IPS-18a (cell line): ENCODE results near the gene SPATA31E1.
"Not testable (repeated sequence)": the region's sequence is repeated elsewhere in the genome, so short reads cannot be mapped to it uniquely, and the experiment has no call there.

Experiments used
- H3K27ac ChIP-seq: one replicate; pipeline ENCODE4 v1.5.1; 2013; ENCODE audit warnings: low read length
- H3K27me3 ChIP-seq: one replicate; pipeline ENCODE4 v1.6.1; 2013; ENCODE audit warnings: mild to moderate bottlenecking, low read length; ENCODE audit not compliant: control insufficient read depth, insufficient read depth
- H3K36me3 ChIP-seq: one replicate; pipeline ENCODE4 v1.6.1; 2013; ENCODE audit warnings: low read depth, low read length; ENCODE audit not compliant: control insufficient read depth
- H3K4me1 ChIP-seq: one replicate; pipeline ENCODE4 v1.6.1; 2013; ENCODE audit warnings: low read depth, low read length; ENCODE audit not compliant: control insufficient read depth
- H3K4me3 ChIP-seq: one replicate; pipeline ENCODE4 v1.5.1; 2013; ENCODE audit warnings: low read length
- H3K9ac ChIP-seq: one replicate; pipeline ENCODE4 v1.6.1; 2013; ENCODE audit warnings: mild to moderate bottlenecking, low read length, moderate library complexity
- H3K9me3 ChIP-seq: one replicate; pipeline ENCODE4 v1.6.1; 2013; ENCODE audit warnings: low read depth, low read length; ENCODE audit not compliant: control insufficient read depth

SPATA31E1 gene

DNA sequence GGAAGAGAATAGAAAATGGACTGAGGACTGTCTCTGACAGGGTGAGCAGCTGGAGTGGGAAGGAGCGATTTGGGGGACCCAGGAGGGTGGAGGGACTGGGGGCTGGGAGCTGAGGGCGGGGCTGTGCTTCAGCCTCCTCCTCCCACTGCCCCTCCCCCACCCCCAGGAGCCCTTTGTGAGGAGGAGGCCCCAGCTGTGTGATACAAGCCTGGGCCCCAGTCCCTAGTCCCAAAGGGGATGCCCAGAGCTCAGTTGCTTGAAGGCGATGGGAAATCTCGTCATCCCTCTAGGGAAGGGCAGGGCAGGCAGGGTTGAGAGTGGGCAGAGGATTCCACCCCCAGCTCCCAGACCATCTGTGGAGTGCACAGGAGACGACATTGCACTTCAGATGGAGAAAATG lies at the start of gene SPATA31E1:
TSS of gene SPATA31E1 (plus strand) at position 251 of the 400 bp plus-strand sequence. CDS start at position 266, 15 bp downstream.
- H3K9ac ChIP-seq, result no peak within 1 kb of the TSS
- H3K9me3 ChIP-seq, result no peaks in the 10 kb centered on the region
- no peaks in the 10 kb centered on the region for H3K4me1 ChIP-seq
- no peak within 1 kb of the TSS for H3K27ac ChIP-seq
- H3K27me3 ChIP-seq, result no peaks in the 10 kb centered on the region
- H3K36me3 ChIP-seq, result no peaks in the 10 kb centered on the region
- H3K4me3 ChIP-seq, result no peak within 1 kb of the TSS

DNA sequence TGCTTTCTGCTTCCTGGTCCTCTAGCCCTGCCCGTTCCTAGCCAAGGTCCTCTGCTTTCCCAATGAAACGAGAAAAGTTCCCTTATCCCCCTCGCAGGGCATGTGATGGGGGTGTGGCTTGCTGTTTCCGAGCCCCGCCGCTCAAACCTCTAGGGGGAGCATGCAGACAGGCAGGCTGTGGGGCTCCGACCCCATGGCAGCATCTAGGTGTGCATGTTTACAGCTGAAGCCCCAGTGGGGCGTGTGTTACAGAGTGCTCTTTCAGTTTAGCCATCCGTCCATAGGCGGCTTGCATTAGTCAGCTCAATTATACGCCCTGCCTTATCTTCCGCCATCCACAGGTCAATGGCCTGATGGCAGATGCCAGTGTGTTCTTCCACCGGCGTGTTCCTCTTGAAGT lies 48.3 kb upstream of the SPATA31E1 start:
- Histone ChIP-seq H3K27me3 (no peaks in the 10 kb centered on the region), H3K9ac (no peak overlapping the region), H3K9me3 (no peaks in the 10 kb centered on the region), H3K4me1 (peaks cover 10% of the 10 kb centered on the region), H3K36me3 (no peaks in the 10 kb centered on the region), H3K27ac (no peak overlapping the region), H3K4me3 (no peak overlapping the region)

DNA sequence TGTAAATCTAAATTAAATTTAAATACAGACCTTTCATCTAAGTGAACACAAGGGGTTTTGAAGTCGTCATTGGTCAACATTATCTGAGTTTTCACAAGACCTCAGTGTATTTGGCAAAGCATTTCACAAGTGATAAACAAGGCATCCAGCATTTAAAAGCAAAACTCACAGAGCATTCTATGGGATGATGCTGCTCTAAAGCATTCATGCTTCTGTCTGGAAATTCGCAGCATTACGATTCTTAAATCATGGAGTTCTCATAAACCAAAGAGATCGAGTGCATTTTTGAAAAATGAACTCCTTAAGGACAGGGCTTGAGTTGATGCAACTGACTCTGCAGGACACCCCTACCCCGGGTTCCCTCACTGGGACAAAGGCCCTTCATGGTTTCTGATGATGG lies 46.1 kb upstream of the SPATA31E1 start:
- H3K27me3 ChIP-seq, result no peaks in the 10 kb centered on the region
- peaks cover 4% of the 10 kb centered on the region for H3K4me1 ChIP-seq
- H3K36me3 ChIP-seq, result no peaks in the 10 kb centered on the region

DNA sequence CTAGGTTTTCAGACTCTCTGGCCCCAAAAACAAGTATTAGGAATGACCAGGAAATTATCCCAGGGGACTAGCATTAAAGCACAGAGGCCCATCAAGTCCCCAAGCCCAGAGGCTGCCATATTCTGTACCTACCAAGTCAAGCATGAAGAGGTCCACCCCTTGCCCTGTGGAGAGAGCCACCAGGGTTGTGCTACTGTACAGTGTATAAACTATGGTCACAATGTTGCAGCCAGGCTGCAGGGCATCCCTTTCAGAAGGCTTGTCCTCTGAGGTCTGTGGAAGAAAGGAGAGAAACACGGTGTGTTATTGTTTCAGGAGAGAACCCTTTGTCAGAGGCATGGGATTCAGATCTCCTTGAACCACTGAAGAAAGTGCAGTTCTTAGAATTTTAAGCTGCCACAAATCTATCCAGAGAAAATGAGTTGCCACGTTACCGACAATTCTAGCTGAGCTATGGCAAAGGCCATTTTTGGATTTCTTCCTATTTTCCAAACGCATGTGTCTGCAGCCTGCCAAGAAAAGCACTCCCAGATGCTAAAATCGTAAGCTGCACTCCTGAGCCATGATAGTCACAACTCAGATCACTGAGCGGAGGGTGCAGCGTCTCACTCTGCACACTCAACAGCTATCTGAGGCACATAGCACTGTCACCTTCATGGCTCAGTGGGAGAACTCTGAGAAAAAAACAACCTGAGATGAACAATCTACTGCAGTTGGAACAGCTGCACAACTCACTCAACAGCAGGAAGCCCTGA lies 45.5 kb upstream of the SPATA31E1 start:
- H3K36me3 ChIP-seq, result no peaks in the 10 kb centered on the region
- no peak overlapping the region for H3K9ac ChIP-seq
- H3K4me1 ChIP-seq, result peaks cover 4% of the 10 kb centered on the region
- no peak overlapping the region for H3K27ac ChIP-seq
- H3K4me3 ChIP-seq, result no peak overlapping the region
- H3K27me3 ChIP-seq, result no peaks in the 10 kb centered on the region
- H3K9me3 ChIP-seq, result no peaks in the 10 kb centered on the region

More for the DNA sequence above, 46.1 kb upstream of the SPATA31E1 start:
- Histone ChIP-seq H3K9ac (no peak overlapping the region), H3K9me3 (no peaks in the 10 kb centered on the region), H3K27ac (no peak overlapping the region), H3K4me3 (no peak overlapping the region)

DNA sequence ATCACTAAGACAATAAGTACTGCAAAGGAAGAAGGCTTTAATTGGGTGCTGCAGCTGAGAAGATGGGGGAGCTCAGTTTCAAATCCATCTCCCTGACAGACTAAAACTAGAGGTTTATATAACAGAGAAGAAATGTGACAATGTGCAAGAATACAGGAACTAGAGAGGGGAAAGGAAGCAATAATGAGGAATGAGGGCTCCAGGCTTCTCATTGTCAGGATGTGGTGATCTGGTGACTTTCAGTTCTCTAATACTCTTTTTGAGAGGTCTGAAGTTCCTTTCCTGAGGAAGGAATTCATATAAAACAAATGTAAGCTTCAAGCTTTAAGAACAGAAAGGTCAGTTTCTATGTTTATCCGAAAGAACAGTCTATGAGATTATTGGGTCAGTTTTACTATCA lies 42.5 kb upstream of the SPATA31E1 start:
- no peak overlapping the region for H3K27ac ChIP-seq
- no peaks in the 10 kb centered on the region for H3K9me3 ChIP-seq
- H3K4me1 ChIP-seq, result no peaks in the 10 kb centered on the region
- no peak overlapping the region for H3K4me3 ChIP-seq
- no peak overlapping the region for H3K9ac ChIP-seq
- H3K36me3 ChIP-seq, result no peaks in the 10 kb centered on the region
- no peaks in the 10 kb centered on the region for H3K27me3 ChIP-seq

DNA sequence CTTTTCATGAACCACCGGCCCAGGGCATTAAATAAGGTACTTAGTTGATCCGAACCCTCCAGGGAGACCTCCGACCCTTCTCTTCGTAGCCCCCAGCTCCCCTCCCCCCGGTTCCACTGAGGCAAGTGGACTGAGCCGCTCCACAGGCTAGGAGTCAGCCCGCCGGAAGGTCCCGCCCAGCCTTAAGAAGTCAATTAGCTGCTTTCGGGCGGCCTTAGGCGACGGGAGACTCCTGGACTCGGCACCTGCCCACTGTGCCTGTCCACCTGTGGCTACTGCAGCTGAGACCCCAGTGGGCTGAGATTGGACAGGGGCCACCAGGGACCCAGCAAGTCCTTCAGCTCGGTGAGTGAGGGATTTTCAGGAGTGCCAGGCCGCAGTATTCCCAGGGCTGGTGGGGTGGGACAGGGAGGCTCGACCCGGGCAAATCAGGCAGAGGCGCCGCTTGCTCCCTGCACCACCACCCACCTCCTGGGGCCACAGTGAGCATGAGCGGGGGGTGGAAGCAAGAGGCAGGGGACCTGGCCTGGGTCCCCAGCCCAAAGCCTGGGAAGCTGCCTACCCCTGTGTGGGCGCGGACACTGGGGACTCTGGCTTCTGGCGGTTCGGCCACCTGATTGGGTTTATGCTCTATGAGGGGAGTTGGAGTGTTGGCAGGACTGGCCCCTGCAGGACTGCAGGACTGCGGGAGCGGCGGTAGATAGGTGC lies 39.6 kb upstream of the SPATA31E1 start:
- Histone ChIP-seq H3K9ac (no peak overlapping the region), H3K27ac (no peak overlapping the region), H3K36me3 (no peaks in the 10 kb centered on the region), H3K4me1 (no peaks in the 10 kb centered on the region), H3K4me3 (no peak overlapping the region), H3K9me3 (no peaks in the 10 kb centered on the region), H3K27me3 (no peaks in the 10 kb centered on the region)

DNA sequence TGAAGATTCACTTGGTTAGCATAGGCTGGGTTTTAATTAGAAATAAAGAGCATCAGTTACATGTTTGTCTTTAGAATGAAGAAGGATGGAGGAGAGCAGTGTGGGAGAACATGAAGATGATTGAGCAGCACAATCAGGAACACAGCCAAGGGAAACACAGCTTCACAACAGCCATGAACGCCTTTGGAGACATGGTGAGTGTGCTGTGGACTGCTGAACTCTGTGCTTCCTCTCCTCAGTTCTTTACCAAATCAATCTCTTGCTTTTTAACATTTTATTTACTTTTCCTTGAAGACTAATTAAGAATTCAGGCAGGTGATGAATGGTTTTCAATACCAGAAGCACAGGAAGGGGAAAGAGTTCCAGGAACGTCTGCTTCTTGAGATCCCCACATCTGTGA lies 38.2 kb upstream of the SPATA31E1 start:
- H3K9ac ChIP-seq, result no peak overlapping the region
- no peaks in the 10 kb centered on the region for H3K27me3 ChIP-seq

DNA sequence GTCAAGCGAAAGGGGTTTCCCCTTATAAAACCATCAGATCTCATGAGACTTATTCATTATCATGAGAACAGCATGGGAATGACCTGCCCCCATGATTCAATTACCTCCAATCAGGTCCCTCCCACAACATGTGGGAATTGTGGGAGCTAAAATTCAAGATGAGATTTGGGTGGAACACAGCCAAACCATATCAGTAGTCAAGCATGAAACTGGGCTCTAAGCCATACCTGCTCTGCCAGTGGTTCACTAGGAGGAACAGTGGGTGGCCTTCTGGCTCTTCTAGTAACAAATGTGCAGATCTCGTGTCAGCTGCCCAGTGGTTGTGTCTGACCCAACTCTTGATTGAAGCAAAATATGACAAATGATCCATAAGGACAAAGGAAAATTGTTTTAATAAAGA lies 34.9 kb upstream of the SPATA31E1 start:
- not testable (repeated sequence) for H3K9ac ChIP-seq, H3K4me3 ChIP-seq, H3K27ac ChIP-seq, H3K36me3 ChIP-seq, H3K9me3 ChIP-seq, H3K27me3 ChIP-seq, H3K4me1 ChIP-seq

More for the DNA sequence above, 38.2 kb upstream of the SPATA31E1 start:
- no peaks in the 10 kb centered on the region for H3K4me1 ChIP-seq
- no peaks in the 10 kb centered on the region for H3K9me3 ChIP-seq
- no peaks in the 10 kb centered on the region for H3K36me3 ChIP-seq
- no peak overlapping the region for H3K27ac ChIP-seq
- no peak overlapping the region for H3K4me3 ChIP-seq

DNA sequence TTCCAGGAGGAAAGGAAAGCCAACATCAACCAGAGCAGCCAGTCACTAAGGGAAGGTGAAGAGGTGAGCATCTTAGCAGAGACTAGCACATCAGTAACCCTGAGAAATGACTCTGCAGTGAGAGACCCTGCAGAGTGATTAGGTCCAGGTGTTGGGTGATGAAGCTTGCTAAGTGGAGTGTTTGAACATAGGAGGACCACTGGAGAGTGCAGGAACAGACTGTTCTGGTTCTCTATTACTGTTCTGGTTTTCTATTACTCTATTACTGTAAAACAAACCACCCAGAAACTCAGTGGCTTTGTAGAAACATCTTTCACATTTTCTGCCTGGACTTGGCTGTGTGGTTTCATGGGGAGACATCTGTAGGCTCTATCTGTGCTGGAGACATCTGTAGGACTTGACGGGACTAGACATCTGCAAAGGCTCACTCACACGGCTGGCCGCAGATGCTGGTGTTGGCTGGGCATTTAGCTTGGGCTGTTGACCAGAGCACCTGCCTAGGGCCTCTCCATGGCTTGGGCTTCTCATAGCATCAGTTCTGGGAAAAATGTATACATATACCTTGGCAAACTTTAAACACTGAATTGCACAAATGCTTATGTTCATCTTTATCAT lies 33.4 kb upstream of the SPATA31E1 start:
- no peak overlapping the region for H3K27ac ChIP-seq
- no peaks in the 10 kb centered on the region for H3K27me3 ChIP-seq
- H3K4me1 ChIP-seq, result no peaks in the 10 kb centered on the region
- no peaks in the 10 kb centered on the region for H3K9me3 ChIP-seq
- H3K4me3 ChIP-seq, result no peak overlapping the region
- no peak overlapping the region for H3K9ac ChIP-seq
- H3K36me3 ChIP-seq, result no peaks in the 10 kb centered on the region

DNA sequence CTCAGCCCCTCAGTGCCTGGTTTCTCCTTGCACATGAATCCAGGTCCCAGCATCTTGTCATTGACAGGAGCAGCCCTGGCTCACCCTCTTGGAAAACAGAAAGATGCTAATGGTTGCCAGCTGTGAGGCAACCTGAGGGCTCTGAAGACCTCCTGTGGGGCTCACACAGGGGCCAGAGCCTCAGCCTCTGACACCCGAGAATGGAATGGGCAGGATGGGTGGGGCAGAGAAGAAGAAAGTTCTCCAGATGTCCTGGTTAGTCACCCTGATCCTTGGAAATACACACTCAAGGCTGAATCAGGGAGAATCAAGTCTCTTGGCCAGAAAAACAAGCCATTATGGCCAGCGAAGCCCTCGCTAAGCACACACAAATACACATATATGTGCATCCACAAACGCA lies 32.3 kb upstream of the SPATA31E1 start:
- no peak overlapping the region for H3K27ac ChIP-seq
- no peaks in the 10 kb centered on the region for H3K36me3 ChIP-seq
- no peak overlapping the region for H3K9ac ChIP-seq
- no peaks in the 10 kb centered on the region for H3K9me3 ChIP-seq
- H3K4me1 ChIP-seq, result no peaks in the 10 kb centered on the region
- no peaks in the 10 kb centered on the region for H3K27me3 ChIP-seq
- no peak overlapping the region for H3K4me3 ChIP-seq

DNA sequence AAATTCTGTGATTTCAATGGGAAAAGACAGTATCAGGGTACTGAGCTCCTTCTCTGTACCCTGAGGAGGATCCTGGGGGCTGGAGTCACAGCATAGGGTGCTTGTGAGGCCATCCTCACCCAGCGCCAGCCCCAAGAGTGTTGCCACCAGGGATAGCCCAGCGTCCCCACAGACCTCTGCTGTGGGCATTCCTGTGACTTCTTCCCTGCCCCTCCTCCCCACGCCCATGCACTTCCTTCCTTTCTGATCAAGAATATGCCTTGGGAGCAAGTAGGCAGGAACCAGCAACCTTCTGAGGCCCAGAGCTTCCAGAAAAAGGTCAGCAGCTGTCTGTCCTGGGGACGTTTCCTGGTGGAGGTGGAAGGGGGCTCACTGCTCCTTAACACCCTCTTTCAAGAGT lies 31.5 kb upstream of the SPATA31E1 start:
- H3K9ac ChIP-seq, H3K4me3 ChIP-seq, H3K4me1 ChIP-seq, H3K9me3 ChIP-seq, H3K27me3 ChIP-seq, H3K36me3 ChIP-seq, H3K27ac ChIP-seq: not testable (repeated sequence)
